HG02759 (cell line): ENCODE measurements around the gene TMEM252.

Source experiments
- ATAC-seq: cut with Tn5 transposase; IDR thresholded peaks from one replicate; pipeline ENCODE4 v1.9.1; 2021; ENCODE audit warnings: mild to moderate bottlenecking, moderate library complexity; ENCODE audit not compliant: unreplicated experiment

The TMEM252 gene

GRCh38 chr9:68500457-68501381, 40.0 kb downstream of the TMEM252 start:
- ATAC-seq: no peak

- ATAC-seq: no peak
These were observed 41.9 kb downstream of the TMEM252 start for GRCh38 chr9:68498816-68499215.

GRCh38 chr9:68497629-68498028, 43.1 kb downstream of the TMEM252 start:
- ATAC-seq: no peak

GRCh38 chr9:68496356-68496755, 44.3 kb downstream of the TMEM252 start:
- no peak for ATAC-seq

- ATAC-seq: no peak
These were observed 45.4 kb downstream of the TMEM252 start for GRCh38 chr9:68495247-68495646.

- ATAC-seq: no peak
These were observed 46.6 kb downstream of the TMEM252 start for GRCh38 chr9:68493958-68494577.

- ATAC-seq: no peak
These were observed 47.1 kb downstream of the TMEM252 start for GRCh38 chr9:68493541-68493940.

- no peak for ATAC-seq
These were observed 47.9 kb downstream of the TMEM252 start for GRCh38 chr9:68492806-68493205.

GRCh38 chr9:68489646-68490045, 51.0 kb downstream of the TMEM252 start:
- no peak for ATAC-seq

GRCh38 chr9:68488126-68488525, 52.6 kb downstream of the TMEM252 start:
- no peak for ATAC-seq
